Panc1 (cell line): ENCODE measurements around the gene CDK5. TPM values are rescaled to one million over a fixed set of nuclear protein-coding genes. Genes with fewer than 3 reads are reported as not detected.

Experiments
- ATAC-seq: fragments of 200-7000 bp; cut with Tn5 transposase; 2 replicates; pipeline ENCODE4 v1.9.1; 2020; ENCODE audit warnings: mild to moderate bottlenecking, moderate library complexity
- BruUV-seq: library from RNA; stranded (reverse); fragments of 400-500 nt; replicated peaks from 2 replicates; lab custom pipeline; 2021; lab: Mats Ljungman, UMichigan
- CTCF ChIA-PET: fragments of 300-600 bp; sonication (Branson Sonifier 250); formaldehyde crosslinking; loops from one replicate; lab custom pipeline; 2022; ENCODE audit warnings: antibody characterized with exemption; lab: Charles Lee
- POLR2A ChIA-PET: fragments of 300-600 bp; sonication (Branson Sonifier 250); formaldehyde crosslinking; loops from one replicate; lab custom pipeline; 2022; ENCODE audit warnings: antibody characterized with exemption; lab: Charles Lee
- DNase-seq: peaks from one replicate; pipeline ENCODE4 v3.0.0-alpha.2; 2010; ENCODE audit warnings: low read depth, low spot score
- H3K27ac ChIP-seq: 2 replicates; pipeline ENCODE4 v1.5.1; 2011; ENCODE audit warnings: mild to moderate bottlenecking, low read length, inconsistent platforms
- H3K27me3 ChIP-seq: fragments of 200-500 bp; sonication (Bioruptor generic); 2 replicates; pipeline ENCODE4 v1.6.0; 2014; ENCODE audit warnings: low read length, inconsistent platforms; ENCODE audit not compliant: control insufficient read depth, insufficient read depth
- H3K36me3 ChIP-seq: fragments of 200-500 bp; sonication (Bioruptor generic); 2 replicates; pipeline ENCODE4 v1.5.1; 2014; ENCODE audit warnings: inconsistent platforms, mild to moderate bottlenecking, low read length, moderate library complexity; ENCODE audit not compliant: control insufficient read depth, insufficient read depth
- H3K4me1 ChIP-seq: 2 replicates; pipeline ENCODE4 v1.5.1; 2011; ENCODE audit warnings: inconsistent platforms, mild to moderate bottlenecking, low read length, moderate library complexity; ENCODE audit not compliant: control insufficient read depth, insufficient read depth
- H3K4me3 ChIP-seq, 2 experiments: 2 replicates each; pipeline ENCODE4 v1.5.1; 2011 to 2012; ENCODE audit warnings: low read depth in 2 of 2, low read length in 2 of 2, mild to moderate bottlenecking in 2 of 2, inconsistent platforms in 1 of 2, moderate library complexity in 1 of 2
- H3K9me3 ChIP-seq: fragments of 200-500 bp; sonication (Bioruptor generic); 2 replicates; pipeline ENCODE4 v1.5.1; 2014; ENCODE audit warnings: low read depth, mild to moderate bottlenecking, inconsistent platforms, low read length, moderate library complexity; ENCODE audit not compliant: control insufficient read depth, insufficient read depth
- POLR2AphosphoS5 ChIP-seq: IDR thresholded peaks from 2 replicates; pipeline ENCODE4 v1.6.1; 2012; ENCODE audit warnings: mild to moderate bottlenecking, low read depth, low read length, moderate library complexity
- REST ChIP-seq, 2 experiments: IDR thresholded peaks; 2 replicates each; pipeline ENCODE4 v1.6.1; 2011 to 2012; ENCODE audit warnings: low read depth in 2 of 2, control low read depth in 1 of 2, low read length in 1 of 2, mild to moderate bottlenecking in 1 of 2, moderate library complexity in 1 of 2; ENCODE audit not compliant: insufficient read depth in 1 of 2
- SIN3A ChIP-seq: IDR thresholded peaks from 2 replicates; pipeline ENCODE4 v1.6.1; 2012; ENCODE audit warnings: low read depth, mild to moderate bottlenecking, low read length, moderate library complexity, borderline replicate concordance; ENCODE audit not compliant: insufficient read depth
- TCF7L2 ChIP-seq: IDR thresholded peaks from 2 replicates; pipeline ENCODE4 v1.6.1; 2011; ENCODE audit warnings: mild to moderate bottlenecking, low read depth, low read length, inconsistent platforms
- in situ Hi-C: cut with HindIII; loops from 2 replicates; pipeline ENCODE4 v1.10.0; 2016; ENCODE audit warnings: low sequenced_read_pairs, low pct_unique_long_range_greater_than_20kb
- intact Hi-C: fragments of 100-400 bp; cut with micrococcal nuclease; formaldehyde crosslinking; loops from one replicate; pipeline ENCODE4 v1.10.0; 2022; ENCODE audit not compliant: unreplicated experiment
- total RNA-seq: library from RNA; stranded (reverse); gene quantifications from one replicate; pipeline ENCODE4 v1.2.1, GENCODE V29; 2021; ENCODE audit not compliant: unreplicated experiment
- TF ChIP-seq, protein P1 (sequence below): fragments of 450-650 bp; IDR thresholded peaks from 2 replicates; pipeline ENCODE4 v1.5.1; 2017; ENCODE audit warnings: mild to moderate bottlenecking

The CDK5 gene
- total RNA-seq, 1 experiment from 2014 or later, result 25.6 TPM

GRCh38 chr7:151019130-151019447 is 38.6 kb downstream of the CDK5 start:
- Histone ChIP-seq H3K27ac (no peak overlapping the region), H3K27me3 (no peaks in the 10 kb centered on the region), H3K9me3 (no peaks in the 10 kb centered on the region), H3K4me1 (peaks cover 8% of the 10 kb centered on the region; the same call in 1 of the 2 replicates), H3K36me3 (no peaks in the 10 kb centered on the region), H3K4me3 (no peak overlapping the region)
- POLR2A ChIA-PET, result interaction anchor here (0.6 kb wide), 1 partner anchor 9 kb away, joined by 4 read pairs; the partner anchor contains the start of gene ABCB8
- CTCF ChIA-PET, result interaction anchor here (0.7 to 2.6 kb wide), 6 partner anchors 9 to 59 kb away, joined by 3 to 11 read pairs (median 4); no protein-coding TSS in a partner anchor
- in situ Hi-C loops, result no loop called here
- ATAC-seq (peak; percentile 8; the same call in 1 of the 2 replicates), DNase-seq (no peak)
- intact Hi-C loops, result loop anchor here (5.0 kb wide), 1 partner anchor 57 kb away; no protein-coding TSS in a partner anchor
- no TSS peak for BruUV-seq
- TF ChIP-seq REST (IDR thresholded peaks at IDR 0.05; ENCODE audit: insufficient read depth in 1 of 2, low read depth in 2 of 2, low read length in 1 of 2) (0 out of 4 replicates have a peak, but pooled peaks of 1 of the 2 experiments have one; percentile 47), TCF7L2 (no peak)

- intact Hi-C loops (loop anchor here (5.0 kb wide), 1 partner anchor 56 kb away; no protein-coding TSS in a partner anchor), in situ Hi-C loops (no loop called here)
- Histone ChIP-seq H3K36me3 (no peaks in the 10 kb centered on the region), H3K27ac (no peak overlapping the region), H3K4me3 (peak overlapping the region; percentile 1 to 52; a peak in 2 of 4 replicates), H3K4me1 (peaks cover 8% of the 10 kb centered on the region; the same call in 1 of the 2 replicates), H3K27me3 (no peaks in the 10 kb centered on the region), H3K9me3 (no peaks in the 10 kb centered on the region)
- DNase-seq (no peak), ATAC-seq (peak; percentile 31)
- no peak for TF ChIP-seq SIN3A
- TF ChIP-seq, protein P1, sequence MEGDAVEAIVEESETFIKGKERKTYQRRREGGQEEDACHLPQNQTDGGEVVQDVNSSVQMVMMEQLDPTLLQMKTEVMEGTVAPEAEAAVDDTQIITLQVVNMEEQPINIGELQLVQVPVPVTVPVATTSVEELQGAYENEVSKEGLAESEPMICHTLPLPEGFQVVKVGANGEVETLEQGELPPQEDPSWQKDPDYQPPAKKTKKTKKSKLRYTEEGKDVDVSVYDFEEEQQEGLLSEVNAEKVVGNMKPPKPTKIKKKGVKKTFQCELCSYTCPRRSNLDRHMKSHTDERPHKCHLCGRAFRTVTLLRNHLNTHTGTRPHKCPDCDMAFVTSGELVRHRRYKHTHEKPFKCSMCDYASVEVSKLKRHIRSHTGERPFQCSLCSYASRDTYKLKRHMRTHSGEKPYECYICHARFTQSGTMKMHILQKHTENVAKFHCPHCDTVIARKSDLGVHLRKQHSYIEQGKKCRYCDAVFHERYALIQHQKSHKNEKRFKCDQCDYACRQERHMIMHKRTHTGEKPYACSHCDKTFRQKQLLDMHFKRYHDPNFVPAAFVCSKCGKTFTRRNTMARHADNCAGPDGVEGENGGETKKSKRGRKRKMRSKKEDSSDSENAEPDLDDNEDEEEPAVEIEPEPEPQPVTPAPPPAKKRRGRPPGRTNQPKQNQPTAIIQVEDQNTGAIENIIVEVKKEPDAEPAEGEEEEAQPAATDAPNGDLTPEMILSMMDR, result no peak; the same call in none of the 2 replicates
- no peak for TF ChIP-seq REST (IDR thresholded peaks at IDR 0.05; ENCODE audit: insufficient read depth in 1 of 2, low read depth in 2 of 2, low read length in 1 of 2)
- TF ChIP-seq TCF7L2, result no peak
- no peak for TF ChIP-seq POLR2AphosphoS5
- no TSS peak for BruUV-seq
- ChIA-PET CTCF (interaction anchor here (0.7 to 2.6 kb wide), 8 partner anchors 8 to 59 kb away, joined by 3 to 12 read pairs (median 4); partner anchors contain the start of gene ABCB8), POLR2A (no interaction called here)
Measured at GRCh38 chr7:151018421-151019129, 39.1 kb downstream of the CDK5 start.
